ENCODE data around the gene PARK7. TPM values are rescaled to one million over a fixed set of nuclear protein-coding genes. Genes with fewer than 3 reads are reported as not detected.
A peak's percentile ranks its signal among the peaks of the same experiment; 100 is the strongest.

Gene PARK7
- 100 to 1,000 TPM; 120 to 127 (median 127) TPM for total RNA-seq
- 156 TPM for total RNA-seq (2013)

- H3K4me1 ChIP-seq (ENCODE audit: control insufficient read depth, insufficient read depth, low read length) = peaks cover 18% of the 10 kb centered on the region
- no peaks in the 10 kb centered on the region for H3K9me3 ChIP-seq (ENCODE audit: control insufficient read depth, insufficient read depth, low read length)
- peak within 1 kb of the TSS; percentile 95 for H3K27ac ChIP-seq (ENCODE audit: low read length)
- peak within 1 kb of the TSS; percentile 98 for H3K27ac Mint-ChIP-seq
- peaks cover 25 to 30% of the 10 kb centered on the region in 2 donors for H3K4me1 Mint-ChIP-seq
- TF ChIP-seq CTCF (IDR thresholded peaks at IDR 0.05) = peak; percentile 53
- intact Hi-C loops (cut with micrococcal nuclease) = loop anchor here (5.0 kb wide), 2 partner anchors 44 to 59 kb away; no protein-coding TSS in a partner anchor
- WGBS (ENCODE audit: insufficient coverage) = under 1% methylated on average over 81 of the region's 81 CpGs
- H3K4me3 Mint-ChIP-seq = peak within 1 kb of the TSS; percentile 98
- DNase-seq = peak; percentile 100
- H3K4me3 ChIP-seq (ENCODE audit: low read length) = peak within 1 kb of the TSS; percentile 79
- H3K36me3 ChIP-seq (ENCODE audit: control insufficient read depth, insufficient read depth, low read length) = peaks cover 24% of the 10 kb centered on the region
- no peaks in the 10 kb centered on the region for H3K36me3 Mint-ChIP-seq
- no peaks in the 10 kb centered on the region for H3K9me3 Mint-ChIP-seq
- H3K27me3 Mint-ChIP-seq (ENCODE audit: low read depth in 2 of 2) = no peaks in the 10 kb centered on the region
- ATAC-seq = peak; percentile 91 to 99 (median 92)
- H3K27me3 ChIP-seq (ENCODE audit: control insufficient read depth, insufficient read depth, low read length) = no peaks in the 10 kb centered on the region
These were observed at the start of gene PARK7 for GRCh38 chr1:7961216-7962013. Gene PARK7 (plus strand): TSS chr1:7961711. CDS start chr1:7962786, 1,075 bp downstream.

GRCh38 chr1:7912145-7912544 is 49.4 kb upstream of the PARK7 start:
- H3K27me3 ChIP-seq (ENCODE audit: control insufficient read depth, insufficient read depth, low read length) = no peaks in the 10 kb centered on the region
- 90% methylated on average over 3 of the region's 3 CpGs for WGBS (ENCODE audit: insufficient coverage)
- no peak overlapping the region for H3K4me3 ChIP-seq (ENCODE audit: low read length)
- intact Hi-C loops (cut with micrococcal nuclease) = no loop called here
- H3K9me3 ChIP-seq (ENCODE audit: control insufficient read depth, insufficient read depth, low read length) = no peaks in the 10 kb centered on the region
- Mint-ChIP-seq H3K27me3 (ENCODE audit: low read depth in 2 of 2) (no peaks in the 10 kb centered on the region), H3K36me3 (no peaks in the 10 kb centered on the region), H3K4me3 (peak overlapping the region; percentile 84), H3K27ac (peak overlapping the region; percentile 72 to 86), H3K4me1 (peaks cover 35 to 41% of the 10 kb centered on the region in 2 donors), H3K9me3 (no peaks in the 10 kb centered on the region)
- DNase-seq = peak in 1 of 2 donors; percentile 25
- TF ChIP-seq CTCF (IDR thresholded peaks at IDR 0.05) = no peak
- H3K4me1 ChIP-seq (ENCODE audit: control insufficient read depth, insufficient read depth, low read length) = peaks cover 43% of the 10 kb centered on the region
- H3K27ac ChIP-seq (ENCODE audit: low read length) = no peak overlapping the region
- peak in 1 of 3 donors; percentile 28 for ATAC-seq
- H3K36me3 ChIP-seq (ENCODE audit: control insufficient read depth, insufficient read depth, low read length) = no peaks in the 10 kb centered on the region

- intact Hi-C loops (cut with micrococcal nuclease) = no loop called here
- H3K27me3 ChIP-seq (ENCODE audit: control insufficient read depth, insufficient read depth, low read length) = no peaks in the 10 kb centered on the region
- H3K27ac Mint-ChIP-seq = peak overlapping the region; percentile 72 to 86
- ATAC-seq (peak; percentile 23 to 49 (median 27)), DNase-seq (peak in 1 of 2 donors; percentile 20)
- TF ChIP-seq CTCF (IDR thresholded peaks at IDR 0.05) = no peak
- peak overlapping the region; percentile 84 for H3K4me3 Mint-ChIP-seq
- H3K4me3 ChIP-seq (ENCODE audit: low read length) = no peak overlapping the region
- H3K36me3 Mint-ChIP-seq = no peaks in the 10 kb centered on the region
- H3K4me1 ChIP-seq (ENCODE audit: control insufficient read depth, insufficient read depth, low read length) = peaks cover 51% of the 10 kb centered on the region
- H3K36me3 ChIP-seq (ENCODE audit: control insufficient read depth, insufficient read depth, low read length) = no peaks in the 10 kb centered on the region
- H3K9me3 Mint-ChIP-seq = no peaks in the 10 kb centered on the region
- no peak overlapping the region for H3K27ac ChIP-seq (ENCODE audit: low read length)
- WGBS (ENCODE audit: insufficient coverage) = 69% methylated on average over 18 of the region's 18 CpGs
- H3K4me1 Mint-ChIP-seq = peaks cover 39 to 46% of the 10 kb centered on the region in 2 donors
- H3K9me3 ChIP-seq (ENCODE audit: control insufficient read depth, insufficient read depth, low read length) = no peaks in the 10 kb centered on the region
- no peaks in the 10 kb centered on the region for H3K27me3 Mint-ChIP-seq (ENCODE audit: low read depth in 2 of 2)
These were observed 48.6 kb upstream of the PARK7 start for GRCh38 chr1:7912743-7913557.
